Heart right ventricle (tissue), 16 donors: ENCODE results near the gene SNRNP40. TPM values are rescaled to one million over a fixed set of nuclear protein-coding genes. Genes with fewer than 3 reads are reported as not detected.

ENCODE experiments used
- ATAC-seq, 8 donors: fragments of 200-7000 bp; cut with Tn5 transposase; one replicate each; pipeline ENCODE4 v1.9.1; 2020; ENCODE audit warnings: mild to moderate bottlenecking in 8 of 8, moderate library complexity in 8 of 8, moderate number of reproducible peaks in 1 of 8
- DNase-seq, 2 donors: peaks; one replicate each; pipeline ENCODE4 v3.0.0-alpha.2; 2020
- H3K27ac ChIP-seq, 10 donors: fragments of 200-600 bp; sonication (generic) in 2 of 10; one replicate each; pipeline versions ENCODE4 v1.5.0 to v1.8.0; 2020 to 2022; ENCODE audit warnings: mild to moderate bottlenecking in 3 of 10
- H3K27me3 ChIP-seq, 7 donors: fragments of 200-600 bp; one replicate each; pipeline ENCODE4 v1.8.0; 2021 to 2022; ENCODE audit warnings: mild to moderate bottlenecking in 2 of 7
- H3K36me3 ChIP-seq, 9 donors: fragments of 200-600 bp; sonication (generic) in 1 of 9; one replicate each; pipeline versions ENCODE4 v1.5.0 to v1.8.0; 2020 to 2022; ENCODE audit warnings: mild to moderate bottlenecking in 2 of 9
- H3K4me1 ChIP-seq, 9 donors: fragments of 200-600 bp; sonication (generic) in 1 of 9; one replicate each; pipeline versions ENCODE4 v1.5.0 to v1.8.0; 2020 to 2022; ENCODE audit warnings: mild to moderate bottlenecking in 4 of 9
- H3K4me3 ChIP-seq, 10 donors: fragments of 200-600 bp; sonication (generic) in 2 of 10; one replicate each; pipeline versions ENCODE4 v1.5.0 to v1.8.0; 2020 to 2022; ENCODE audit warnings: mild to moderate bottlenecking in 7 of 10, moderate library complexity in 2 of 10
- H3K9me3 ChIP-seq, 11 donors: fragments of 200-600 bp in 10 of 11; sonication (generic) in 2 of 11; one replicate each; pipeline versions ENCODE4 v1.5.0 to v1.8.0; 2013 to 2022; ENCODE audit warnings: mild to moderate bottlenecking in 2 of 11, control low read depth in 1 of 11, moderate library complexity in 1 of 11
- WGBS, 2 donors: extraction: QIAGEN DNeasy Blood & Tissue Kit; methylation state at CpG; one replicate each; pipeline ENCODE4 v1.1.7; 2013; ENCODE audit warnings: inconsistent platforms in 1 of 2; 5-methylcytosine and 5-hydroxymethylcytosine counted together
- intact Hi-C, 10 donors: fragments of 100-400 bp; cut with DNase I; formaldehyde crosslinking; loops; one replicate each; pipeline versions ENCODE4 v1.11.1 to v1.14.2; 2022
- polyA plus RNA-seq, 2 donors: library from polyadenylated mRNA; stranded (reverse); fragments of 200-250 nt; gene quantifications; one replicate each; pipeline ENCODE4 v1.2.3, GENCODE V29; 2013
- total RNA-seq, 10 donors: library from RNA; stranded (reverse); fragmentation: NEBNext Ultra II Directional in 3 of 10; extraction: Animal tissue kit (Norgen Biotek cat#: 25700) in 3 of 10; gene quantifications; one replicate each; pipeline versions ENCODE4 v1.2.1 to v1.2.4, GENCODE V29; 2021 to 2023
- TF ChIP-seq, protein P1 (sequence below), 9 donors: fragments of 200-600 bp; sonication (generic) in 2 of 9; IDR thresholded peaks; one replicate each; pipeline versions ENCODE4 v1.5.0 to v1.8.0; 2021 to 2022; ENCODE audit warnings: antibody characterized with exemption in 9 of 9, mild to moderate bottlenecking in 5 of 9, moderate library complexity in 1 of 9
- donor health status: Arrhythmogenic right ventricular cardiomyopathy.
- donor health status: ischemic (EF 13 %, LVEDD 7.1; RV severe dilation, severe dysfunction).
- donor health status: healthy with polysubstance abuse.
- donor health status: DM: no; HTN: yes; CAD: no.
- donor health status: DM: no; HTN: no; CAD: no.
- donor health status: ischemic (EF 25% LVEDD 6.9; RV normal size, moderate dysfunction).
- donor health status: ischemic (EF 25% LVEDD 5.7; RV mildly dilated, moderate dysfunction).
- donor health status: healthy.
- donor health status: DM: yes; HTN: yes; CAD: no.
- donor health status: Ischemic cardiomyopathy.
- donor health status: ischemic (EF 35%, LVEDD 5.7; RV mildly dilated, moderate dysfunction).
- donor health status: nonischemic (EF 11% LVEDD 7.7; RV severe dilation, severe dysfunction).
- donor health status: DM: yes; HTN: yes; CAD: no.
- donor health status: PGD.
- donor health status: ischemic (EF 29% LVEDD 5.4; RV normal size, mild dysfunction).
- donor health status: nonischemic (EF 23%, LVEDD 6.1; RV moderate dilation, normal function).

SNRNP40 gene
- total and polyA plus RNA-seq, 12 donors: 9.7 to 25.3 (median 18.2) TPM

DNA sequence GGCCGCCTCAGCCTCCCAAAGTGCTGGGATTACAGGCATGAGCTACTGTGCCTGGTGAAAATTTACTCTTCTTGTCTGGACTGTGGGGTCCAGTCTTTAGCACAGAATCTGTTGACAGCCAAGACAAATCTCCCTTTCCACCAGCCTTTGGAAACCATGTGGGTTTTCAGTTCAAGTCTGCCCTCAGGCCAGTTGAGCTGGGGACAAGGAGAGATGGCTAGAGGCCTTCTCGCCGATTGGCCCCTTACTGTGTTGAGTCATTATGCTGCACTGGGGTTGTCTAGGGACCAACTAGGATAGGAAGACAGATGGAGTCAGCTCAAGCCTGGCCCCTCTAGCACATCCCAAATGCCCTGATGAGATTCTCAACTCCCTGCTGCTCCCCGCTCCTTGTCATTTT lies 48.3 kb downstream of the SNRNP40 start:
- TF ChIP-seq, protein P1, sequence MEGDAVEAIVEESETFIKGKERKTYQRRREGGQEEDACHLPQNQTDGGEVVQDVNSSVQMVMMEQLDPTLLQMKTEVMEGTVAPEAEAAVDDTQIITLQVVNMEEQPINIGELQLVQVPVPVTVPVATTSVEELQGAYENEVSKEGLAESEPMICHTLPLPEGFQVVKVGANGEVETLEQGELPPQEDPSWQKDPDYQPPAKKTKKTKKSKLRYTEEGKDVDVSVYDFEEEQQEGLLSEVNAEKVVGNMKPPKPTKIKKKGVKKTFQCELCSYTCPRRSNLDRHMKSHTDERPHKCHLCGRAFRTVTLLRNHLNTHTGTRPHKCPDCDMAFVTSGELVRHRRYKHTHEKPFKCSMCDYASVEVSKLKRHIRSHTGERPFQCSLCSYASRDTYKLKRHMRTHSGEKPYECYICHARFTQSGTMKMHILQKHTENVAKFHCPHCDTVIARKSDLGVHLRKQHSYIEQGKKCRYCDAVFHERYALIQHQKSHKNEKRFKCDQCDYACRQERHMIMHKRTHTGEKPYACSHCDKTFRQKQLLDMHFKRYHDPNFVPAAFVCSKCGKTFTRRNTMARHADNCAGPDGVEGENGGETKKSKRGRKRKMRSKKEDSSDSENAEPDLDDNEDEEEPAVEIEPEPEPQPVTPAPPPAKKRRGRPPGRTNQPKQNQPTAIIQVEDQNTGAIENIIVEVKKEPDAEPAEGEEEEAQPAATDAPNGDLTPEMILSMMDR (IDR thresholded peaks at IDR 0.05): no peak
- intact Hi-C loops: no loop called here
- H3K36me3 ChIP-seq: no peaks in the 10 kb centered on the region
- 91 to 95% methylated on average over 4 of the region's 4 CpGs for WGBS, 2 donors
- no peak overlapping the region for H3K27ac ChIP-seq
- no peaks in the 10 kb centered on the region for H3K4me1 ChIP-seq
- no peak for ATAC-seq
- no peaks in the 10 kb centered on the region for H3K9me3 ChIP-seq
- no peak overlapping the region for H3K4me3 ChIP-seq
- no peak for DNase-seq
- no peaks in the 10 kb centered on the region for H3K27me3 ChIP-seq

DNA sequence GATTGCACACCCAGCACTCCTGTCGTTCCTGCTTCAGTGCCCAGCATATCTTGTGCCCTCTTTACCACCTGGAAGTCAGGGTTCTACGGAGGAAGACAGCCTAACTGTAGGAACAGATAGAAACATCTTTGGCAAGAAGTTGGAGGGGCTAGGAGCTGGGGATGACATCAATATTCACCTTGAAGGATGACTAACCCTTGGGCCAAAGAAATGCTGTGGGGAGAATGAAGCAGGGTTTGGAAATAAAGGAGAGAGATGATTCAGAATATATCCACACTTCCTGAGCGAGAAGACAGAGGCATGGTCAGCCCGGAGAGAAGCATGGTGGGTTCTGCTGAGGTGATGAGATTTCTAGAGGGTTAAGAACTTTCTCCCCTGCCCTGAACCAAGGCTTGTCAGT lies 52.3 kb downstream of the SNRNP40 start:
- Histone ChIP-seq H3K4me3 (no peak overlapping the region), H3K36me3 (no peaks in the 10 kb centered on the region), H3K27me3 (peaks cover 7 to 29% (median 22%) of the 10 kb centered on the region in 7 donors), H3K4me1 (peaks cover 0 to 6% (median 0%) of the 10 kb centered on the region in 9 donors), H3K9me3 (no peaks in the 10 kb centered on the region), H3K27ac (no peak overlapping the region)
- no peak for DNase-seq
- intact Hi-C loops: no loop called here
- TF ChIP-seq, protein P1 (IDR thresholded peaks at IDR 0.05): no peak
- no peak for ATAC-seq
- 74 to 75% methylated on average over 4 of the region's 4 CpGs for WGBS, 2 donors

DNA sequence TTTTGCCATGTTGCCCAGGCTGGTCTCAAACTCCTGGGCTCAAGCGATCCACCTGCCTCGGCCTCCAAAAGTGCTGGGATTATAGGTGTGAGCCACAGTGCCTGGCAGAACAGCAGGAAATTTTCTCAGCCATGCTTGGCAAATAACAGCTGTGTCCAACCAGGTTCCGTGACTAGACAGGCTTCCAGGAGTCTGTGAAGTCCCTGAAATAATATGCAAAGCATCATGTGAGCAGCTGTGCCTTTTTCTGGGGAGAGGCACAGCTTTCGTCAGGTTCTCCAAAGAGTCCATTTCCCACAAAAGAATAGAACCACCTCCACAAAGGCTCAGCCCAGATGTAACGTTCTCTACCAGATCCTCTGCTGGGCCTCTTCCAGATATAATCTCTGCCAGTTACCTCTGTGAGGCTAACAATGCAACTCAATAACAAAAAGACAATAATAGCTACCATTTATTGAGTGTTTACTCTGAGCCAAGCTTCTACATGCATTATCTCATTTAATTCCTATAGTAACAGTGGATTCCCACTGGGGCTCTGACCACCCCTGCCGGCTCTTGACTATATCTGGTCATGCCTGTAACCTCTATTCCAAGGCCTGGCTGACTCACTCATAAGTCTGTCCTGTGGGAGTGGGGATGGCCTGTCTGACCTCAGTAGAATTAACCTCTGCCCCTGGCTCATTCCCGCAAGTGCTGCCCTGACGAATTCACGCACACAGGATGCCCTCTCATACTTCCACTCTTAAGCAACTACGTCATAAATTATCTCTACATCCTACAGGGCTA lies 52.9 kb downstream of the SNRNP40 start:
- intact Hi-C loops: no loop called here
- 61 to 65% methylated on average over 10 of the region's 10 CpGs for WGBS, 2 donors
- H3K27me3 ChIP-seq: peaks cover 10 to 35% (median 28%) of the 10 kb centered on the region in 7 donors
- ATAC-seq (no peak), DNase-seq (no peak)
- H3K4me1 ChIP-seq: peaks cover 0 to 10% (median 5%) of the 10 kb centered on the region in 9 donors
- H3K36me3 ChIP-seq: no peaks in the 10 kb centered on the region
- TF ChIP-seq, protein P1 (IDR thresholded peaks at IDR 0.05): no peak
- no peaks in the 10 kb centered on the region for H3K9me3 ChIP-seq
- H3K27ac ChIP-seq: no peak overlapping the region
- no peak overlapping the region for H3K4me3 ChIP-seq

DNA sequence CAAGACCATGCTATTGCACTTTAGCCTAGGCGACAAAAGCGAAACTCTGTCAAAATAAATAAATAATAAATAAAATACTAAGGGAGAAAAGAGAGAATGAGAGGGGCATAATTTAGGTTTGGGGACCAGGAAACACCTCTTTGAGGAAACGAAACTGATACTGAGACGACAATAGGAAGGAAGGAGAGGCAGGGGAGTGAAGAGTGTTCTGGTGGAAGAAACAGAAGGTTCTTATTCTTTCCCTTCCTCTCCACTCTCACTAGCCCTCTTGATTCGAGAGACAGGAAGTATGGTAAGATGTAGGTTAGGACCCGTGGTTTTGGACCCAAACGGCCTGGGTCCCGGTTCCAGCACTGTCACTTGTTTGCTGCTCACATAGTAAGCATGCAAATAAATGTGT lies 55.3 kb downstream of the SNRNP40 start:
- TF ChIP-seq, protein P1 (IDR thresholded peaks at IDR 0.05): no peak
- Histone ChIP-seq H3K4me3 (no peak overlapping the region), H3K4me1 (peaks cover 0 to 10% (median 5%) of the 10 kb centered on the region in 9 donors), H3K27ac (no peak overlapping the region), H3K27me3 (peaks cover 15 to 59% (median 51%) of the 10 kb centered on the region in 7 donors), H3K36me3 (no peaks in the 10 kb centered on the region), H3K9me3 (no peaks in the 10 kb centered on the region)
- 58 to 69% methylated on average over 8 of the region's 8 CpGs for WGBS, 2 donors
- intact Hi-C loops: no loop called here
- ATAC-seq (no peak), DNase-seq (no peak)
